ENCODE data around the gene ECI1.
"Not testable (repeated sequence)": the region's sequence is repeated elsewhere in the genome, so short reads cannot be mapped to it uniquely, and the experiment has no call there.

Gene ECI1

GRCh38 chr16:2278956-2279800 lies 27.8 kb upstream of the ECI1 start:
- no peak for DNase-seq

GRCh38 chr16:2278272-2278608 lies 26.9 kb upstream of the ECI1 start:
- DNase-seq: no peak

- no peak for DNase-seq
Observed at GRCh38 chr16:2277466-2278271, 26.3 kb upstream of the ECI1 start.

- DNase-seq: no peak
Observed at GRCh38 chr16:2276368-2277195, 25.2 kb upstream of the ECI1 start.

GRCh38 chr16:2275476-2276367 lies 24.3 kb upstream of the ECI1 start:
- no peak for DNase-seq

GRCh38 chr16:2273931-2274330 lies 22.5 kb upstream of the ECI1 start:
- no peak for DNase-seq

GRCh38 chr16:2273484-2273883 lies 22.1 kb upstream of the ECI1 start:
- DNase-seq: no peak

- no peak for DNase-seq
Observed at GRCh38 chr16:2271848-2272461, 20.6 kb upstream of the ECI1 start.

GRCh38 chr16:2270588-2271470 lies 19.4 kb upstream of the ECI1 start:
- DNase-seq: no peak

GRCh38 chr16:2270070-2270462 lies 18.7 kb upstream of the ECI1 start:
- no peak for DNase-seq

- peak; percentile 95 for DNase-seq
Observed at GRCh38 chr16:2267913-2268666, 16.7 kb upstream of the ECI1 start, which contains the start of gene RNPS1. RNPS1 (minus strand) TSS chr16:2268126; CDS start chr16:2264643, 3,483 bp downstream.

- not testable (repeated sequence) for DNase-seq
Observed at GRCh38 chr16:2267505-2267912, 16.1 kb upstream of the ECI1 start.

GRCh38 chr16:2266887-2267286 lies 15.5 kb upstream of the ECI1 start:
- DNase-seq: peak; percentile 24

GRCh38 chr16:2263026-2263425 lies 11.6 kb upstream of the ECI1 start:
- DNase-seq: not testable (repeated sequence)

GRCh38 chr16:2260250-2260649 lies 8.9 kb upstream of the ECI1 start:
- DNase-seq: no peak

- not testable (repeated sequence) for DNase-seq
Observed at GRCh38 chr16:2258530-2258929, 7.1 kb upstream of the ECI1 start.

GRCh38 chr16:2257726-2258125 lies 6.3 kb upstream of the ECI1 start:
- DNase-seq: no peak

- DNase-seq: no peak
Observed at GRCh38 chr16:2256531-2257140, 5.2 kb upstream of the ECI1 start.

GRCh38 chr16:2253293-2253692 lies 1.9 kb upstream of the ECI1 start:
- no peak for DNase-seq

All from CD4-positive, alpha-beta T cell treated with Interleukin-12 subunit alpha and Interleukin-12 subunit beta, for 1 hour (primary cell).